ENCODE measurements around the gene ENOX1.

The ENOX1 gene

GRCh38 chr13:43545317-43545874, 241.4 kb downstream of the ENOX1 start:
- DNase-seq (ENCODE audit: low read depth): no peak

- DNase-seq (ENCODE audit: low read depth): no peak
Observed at GRCh38 chr13:43544631-43545030, 242.1 kb downstream of the ENOX1 start.

GRCh38 chr13:43544011-43544410, 242.8 kb downstream of the ENOX1 start:
- no peak for DNase-seq (ENCODE audit: low read depth)

- no peak for DNase-seq (ENCODE audit: low read depth)
Observed at GRCh38 chr13:43543331-43543730, 243.4 kb downstream of the ENOX1 start.

- DNase-seq (ENCODE audit: low read depth): no peak
Observed at GRCh38 chr13:43537124-43537523, 249.6 kb downstream of the ENOX1 start.

GRCh38 chr13:43529796-43530195, 257.0 kb downstream of the ENOX1 start:
- no peak for DNase-seq (ENCODE audit: low read depth)

- no peak for DNase-seq (ENCODE audit: low read depth)
Observed at GRCh38 chr13:43528992-43529391, 257.8 kb downstream of the ENOX1 start.

- peak; percentile 42 for DNase-seq (ENCODE audit: low read depth)
Observed at GRCh38 chr13:43522788-43523187, 264.0 kb downstream of the ENOX1 start.

GRCh38 chr13:43520351-43520750, 266.4 kb downstream of the ENOX1 start:
- no peak for DNase-seq (ENCODE audit: low read depth)

GRCh38 chr13:43518833-43519232, 267.9 kb downstream of the ENOX1 start:
- no peak for DNase-seq (ENCODE audit: low read depth)

GRCh38 chr13:43516401-43516833, 270.4 kb downstream of the ENOX1 start:
- peak; percentile 85 for DNase-seq (ENCODE audit: low read depth)

GRCh38 chr13:43515531-43515930, 271.2 kb downstream of the ENOX1 start:
- no peak for DNase-seq (ENCODE audit: low read depth)

GRCh38 chr13:43514311-43514710, 272.5 kb downstream of the ENOX1 start:
- DNase-seq (ENCODE audit: low read depth): no peak

- DNase-seq (ENCODE audit: low read depth): no peak
Observed at GRCh38 chr13:43512221-43512620, 274.6 kb downstream of the ENOX1 start.

GRCh38 chr13:43510956-43511901, 275.5 kb downstream of the ENOX1 start:
- DNase-seq (ENCODE audit: low read depth): no peak

GRCh38 chr13:43495732-43496131, 291.0 kb downstream of the ENOX1 start:
- no peak for DNase-seq (ENCODE audit: low read depth)

- DNase-seq (ENCODE audit: low read depth): no peak
Observed at GRCh38 chr13:43494206-43494605, 292.6 kb downstream of the ENOX1 start.

- no peak for DNase-seq (ENCODE audit: low read depth)
Observed at GRCh38 chr13:43493496-43494000, 293.2 kb downstream of the ENOX1 start.

GRCh38 chr13:43492745-43493144, 294.0 kb downstream of the ENOX1 start:
- no peak for DNase-seq (ENCODE audit: low read depth)

- no peak for DNase-seq (ENCODE audit: low read depth)
Observed at GRCh38 chr13:43492311-43492710, 294.5 kb downstream of the ENOX1 start.

GRCh38 chr13:43489233-43489632, 297.5 kb downstream of the ENOX1 start:
- DNase-seq (ENCODE audit: low read depth): peak; percentile 3

- DNase-seq (ENCODE audit: low read depth): no peak
Observed at GRCh38 chr13:43487885-43488284, 298.9 kb downstream of the ENOX1 start.

GRCh38 chr13:43487461-43487860, 299.3 kb downstream of the ENOX1 start:
- no peak for DNase-seq (ENCODE audit: low read depth)
